NCI-H2171 (cell line): ENCODE data around the gene ABCA7.

ENCODE experiments used
- DNase-seq: peaks from one replicate; lab custom pipeline; 2025; lab: John Stamatoyannopoulos, UW

Gene ABCA7

GRCh38 chr19:1040476-1041271, 767 bp downstream of the ABCA7 start:
- peak; percentile 98 for DNase-seq

- DNase-seq: peak; percentile 48
These were observed 1.4 kb downstream of the ABCA7 start for GRCh38 chr19:1041272-1041834.

- peak; percentile 59 for DNase-seq
These were observed 2.2 kb downstream of the ABCA7 start for GRCh38 chr19:1041835-1042685.

- DNase-seq: peak; percentile 54
These were observed 3.0 kb downstream of the ABCA7 start for GRCh38 chr19:1042689-1043511.

- no peak for DNase-seq
These were observed 5.3 kb downstream of the ABCA7 start for GRCh38 chr19:1045247-1045603.

- no peak for DNase-seq
These were observed 6.3 kb downstream of the ABCA7 start for GRCh38 chr19:1046117-1046626.

GRCh38 chr19:1046836-1047695, 7.2 kb downstream of the ABCA7 start:
- no peak for DNase-seq

GRCh38 chr19:1047696-1048147, 7.8 kb downstream of the ABCA7 start:
- DNase-seq: no peak

GRCh38 chr19:1049106-1049505, 9.2 kb downstream of the ABCA7 start:
- DNase-seq: no peak

GRCh38 chr19:1049800-1050199, 9.9 kb downstream of the ABCA7 start:
- no peak for DNase-seq

- DNase-seq: no peak
These were observed 11.3 kb downstream of the ABCA7 start for GRCh38 chr19:1050989-1051788.

GRCh38 chr19:1051791-1052190, 11.9 kb downstream of the ABCA7 start:
- no peak for DNase-seq

- no peak for DNase-seq
These were observed 12.6 kb downstream of the ABCA7 start for GRCh38 chr19:1052349-1052975.

- no peak for DNase-seq
These were observed 13.5 kb downstream of the ABCA7 start for GRCh38 chr19:1053176-1054101.

GRCh38 chr19:1054102-1055027, 14.5 kb downstream of the ABCA7 start:
- no peak for DNase-seq

GRCh38 chr19:1055028-1055425, 15.1 kb downstream of the ABCA7 start:
- DNase-seq: no peak
